HG03196 (cell line): ENCODE measurements around the gene SHLD1.

Source experiments
- ATAC-seq: cut with Tn5 transposase; IDR thresholded peaks from one replicate; pipeline ENCODE4 v1.9.1; 2021; ENCODE audit not compliant: unreplicated experiment

The SHLD1 gene

GRCh38 chr20:5811746-5812145 is 61.5 kb downstream of the SHLD1 start:
- no peak for ATAC-seq

- no peak for ATAC-seq
These were observed 68.1 kb downstream of the SHLD1 start for GRCh38 chr20:5818346-5818681.

GRCh38 chr20:5820738-5821137 is 70.5 kb downstream of the SHLD1 start:
- no peak for ATAC-seq

GRCh38 chr20:5821627-5822215 is 71.5 kb downstream of the SHLD1 start:
- no peak for ATAC-seq

- ATAC-seq, result no peak
These were observed 72.4 kb downstream of the SHLD1 start for GRCh38 chr20:5822569-5822968.

GRCh38 chr20:5825130-5825719 is 75.0 kb downstream of the SHLD1 start:
- ATAC-seq, result no peak

- no peak for ATAC-seq
These were observed 77.1 kb downstream of the SHLD1 start for GRCh38 chr20:5827098-5827853.

- no peak for ATAC-seq
These were observed 77.7 kb downstream of the SHLD1 start for GRCh38 chr20:5827861-5828260.

GRCh38 chr20:5829241-5829809 is 79.1 kb downstream of the SHLD1 start:
- ATAC-seq, result no peak

- no peak for ATAC-seq
These were observed 81.5 kb downstream of the SHLD1 start for GRCh38 chr20:5831539-5832237.

- ATAC-seq, result no peak
These were observed 83.2 kb downstream of the SHLD1 start for GRCh38 chr20:5833309-5833941.

GRCh38 chr20:5834436-5835005 is 84.3 kb downstream of the SHLD1 start:
- ATAC-seq, result no peak

- ATAC-seq, result no peak
These were observed 85.2 kb downstream of the SHLD1 start for GRCh38 chr20:5835321-5835821.

- ATAC-seq, result no peak
These were observed 85.7 kb downstream of the SHLD1 start for GRCh38 chr20:5835871-5836270.

- no peak for ATAC-seq
These were observed 86.4 kb downstream of the SHLD1 start for GRCh38 chr20:5836569-5836968.

- ATAC-seq, result no peak
These were observed 90.3 kb downstream of the SHLD1 start for GRCh38 chr20:5840411-5841002.

- no peak for ATAC-seq
These were observed 91.3 kb downstream of the SHLD1 start for GRCh38 chr20:5841522-5841921.

GRCh38 chr20:5842465-5842864 is 92.3 kb downstream of the SHLD1 start:
- no peak for ATAC-seq

GRCh38 chr20:5843054-5843592 is 92.9 kb downstream of the SHLD1 start:
- peak; percentile 47 for ATAC-seq
